Effector CD4-positive, alpha-beta T cell (primary cell): Measurements from ENCODE around the gene CCDC149. TPM values are rescaled to one million over a fixed set of nuclear protein-coding genes. Genes with fewer than 3 reads are reported as not detected.

Experiments used
- DNase-seq: peaks from one replicate; pipeline ENCODE4 v3.0.0-alpha.2; 2020
- total RNA-seq: gene quantifications from one replicate; lab custom pipeline; 2026; lab: John Stamatoyannopoulos, UW

Gene CCDC149
- total RNA-seq: not detected

DNA sequence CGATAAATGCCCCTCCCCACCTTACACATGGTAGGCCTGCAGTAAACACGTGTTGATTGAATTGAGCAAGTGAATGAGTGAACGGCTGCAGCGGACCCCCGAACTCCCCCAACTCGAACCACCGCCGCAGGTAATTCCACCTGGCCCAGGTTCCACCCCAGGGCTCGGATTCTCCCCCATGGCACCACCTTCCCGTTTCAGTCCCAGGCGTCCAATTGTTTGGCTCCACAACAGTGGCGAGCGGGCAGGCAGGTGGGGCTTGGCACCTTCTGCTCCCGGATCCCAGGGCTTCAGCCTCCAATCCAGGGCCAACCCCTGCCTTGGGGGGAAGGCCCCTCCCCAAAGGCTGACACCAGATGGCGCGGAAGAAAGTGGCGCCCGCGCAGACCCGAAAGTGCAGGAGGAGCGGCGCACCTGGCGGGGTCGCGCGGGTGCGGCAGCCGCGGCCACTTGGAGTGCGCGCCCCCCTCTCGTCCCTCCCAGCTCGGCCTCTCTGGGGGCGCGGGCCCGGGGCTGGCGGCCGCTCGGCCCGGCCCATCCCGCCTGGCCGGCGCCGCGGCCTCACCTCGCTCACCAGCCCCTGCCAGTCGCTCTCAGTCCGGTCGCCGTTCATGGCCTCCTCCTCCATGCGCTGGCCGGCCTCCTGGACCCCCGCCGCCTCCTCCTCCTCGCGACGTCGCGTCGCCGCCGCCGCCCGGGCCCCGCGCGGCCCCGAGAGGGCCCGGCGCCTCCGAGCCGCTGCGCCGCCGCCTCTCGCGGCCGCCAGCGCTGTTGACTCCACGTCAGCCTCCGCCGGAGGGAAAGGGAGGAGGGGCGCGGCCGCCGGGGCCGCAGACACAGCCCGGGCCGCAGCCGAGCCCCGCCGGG lies at the start of gene CCDC149:
Gene CCDC149, minus strand, starts transcription at position 791 of the 867 bp plus-strand sequence. Its CDS starts 178 bp downstream, at position 613.
- no peak for DNase-seq

DNA sequence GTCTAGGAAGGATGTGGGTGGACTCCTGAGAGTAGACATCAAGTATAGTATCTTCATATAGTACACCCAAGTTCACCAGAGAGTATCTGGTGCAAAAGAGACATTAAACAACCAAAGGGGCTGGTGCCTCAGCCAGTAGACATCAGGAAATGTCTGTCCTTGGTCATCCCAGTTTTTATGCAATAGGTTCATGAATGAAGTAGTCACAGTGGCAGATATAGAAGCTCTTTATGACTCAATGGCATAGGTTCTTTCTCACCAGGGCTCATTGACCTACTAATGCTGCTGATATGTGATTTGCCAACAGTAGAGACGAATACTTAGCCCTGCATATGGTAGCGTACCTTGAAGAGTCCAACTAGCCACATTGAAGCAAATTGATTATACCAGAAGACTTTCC lies 45.0 kb upstream of the CCDC149 start:
- DNase-seq: no peak

DNA sequence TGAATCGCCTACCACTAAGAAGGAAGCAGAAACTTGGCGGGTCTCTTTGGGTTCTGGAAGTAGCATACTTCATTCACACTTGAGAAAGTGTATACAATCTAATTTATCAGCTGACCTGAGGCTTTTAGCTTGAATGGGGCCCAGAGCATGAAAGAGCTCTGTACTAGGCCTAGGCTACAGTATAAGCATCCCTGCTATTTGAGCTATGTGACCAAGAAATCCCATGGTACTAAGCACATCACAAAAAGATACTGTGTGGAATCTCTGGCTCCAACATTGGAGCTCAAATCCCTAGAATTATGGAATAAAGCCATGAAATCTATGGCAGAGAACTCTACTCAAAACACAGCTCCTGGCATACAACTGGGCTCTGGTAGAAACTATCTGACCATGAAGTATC lies 43.9 kb upstream of the CCDC149 start:
- DNase-seq: no peak

DNA sequence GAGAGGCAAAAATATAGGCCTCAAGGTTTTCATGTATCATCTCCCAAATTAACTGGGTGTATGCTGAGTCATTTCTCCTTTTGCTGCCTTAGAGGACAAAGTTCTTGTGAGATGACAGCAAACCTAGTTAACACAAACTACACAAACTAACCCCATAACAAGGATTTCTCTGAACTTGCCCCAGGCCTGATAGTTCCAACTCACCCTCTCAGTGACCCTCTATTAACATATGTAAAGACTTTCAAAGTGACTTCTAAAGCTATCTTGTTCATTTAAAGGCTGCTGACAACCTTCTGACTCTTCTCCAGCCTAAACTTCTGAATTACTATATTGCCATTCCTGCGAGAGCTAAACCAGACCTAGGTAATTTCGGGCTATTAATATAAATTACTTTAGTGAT lies 43.2 kb upstream of the CCDC149 start:
- no peak for DNase-seq

DNA sequence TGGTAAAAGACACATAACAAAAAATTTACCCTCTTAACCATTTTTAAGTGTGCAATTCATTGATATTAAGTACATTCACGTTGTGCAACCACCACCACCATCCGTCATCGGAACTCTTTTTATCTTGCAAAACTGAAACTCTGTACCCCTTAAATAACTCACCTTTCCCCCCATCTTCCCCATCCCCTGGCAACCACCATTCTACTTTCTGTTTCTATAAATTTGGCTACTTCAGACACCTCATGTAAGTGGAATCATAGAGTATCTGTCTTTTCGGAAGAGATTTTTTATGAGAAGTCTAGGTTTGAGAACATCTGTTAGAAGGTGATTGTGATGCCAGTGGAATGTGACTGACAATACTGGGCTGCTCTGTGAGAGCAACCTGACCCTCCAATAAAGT lies 39.8 kb upstream of the CCDC149 start:
- no peak for DNase-seq

DNA sequence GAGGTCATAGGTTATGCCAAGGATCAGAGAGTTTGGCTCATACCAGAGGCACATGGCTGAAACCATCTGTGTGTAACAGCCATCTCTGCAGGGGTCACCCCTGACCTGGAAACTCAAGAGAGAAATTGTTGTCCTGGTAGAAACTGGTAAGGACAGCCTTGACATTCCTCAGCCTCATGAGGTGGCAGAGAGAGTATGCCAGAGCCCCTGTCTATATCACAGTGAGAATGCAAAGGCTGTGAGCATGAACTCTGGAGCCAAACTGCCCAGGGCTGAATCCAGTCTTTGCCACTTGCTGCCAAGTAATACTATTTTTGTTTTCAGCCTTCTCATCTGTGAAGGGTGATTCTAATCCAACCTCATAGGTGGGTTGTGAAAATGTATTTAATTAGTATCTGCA lies 37.1 kb upstream of the CCDC149 start:
- DNase-seq: no peak

DNA sequence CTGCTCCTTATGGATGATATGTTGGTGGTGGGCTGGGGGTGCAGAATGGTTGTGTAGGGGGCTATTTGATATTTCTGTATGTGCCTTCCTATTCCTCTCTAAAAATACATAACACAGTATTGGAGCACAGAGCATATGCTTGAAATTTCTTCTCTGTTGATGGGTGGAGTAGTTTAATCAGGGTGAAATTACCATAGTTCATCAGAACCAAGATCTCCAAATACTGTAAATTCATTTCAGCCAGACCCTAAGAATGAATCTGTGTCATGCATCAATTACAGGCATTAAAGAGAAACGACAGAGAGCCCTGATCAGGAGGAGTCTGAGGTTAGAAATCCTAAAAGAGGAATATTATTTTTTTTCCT lies 25.1 kb upstream of the CCDC149 start:
- no peak for DNase-seq

DNA sequence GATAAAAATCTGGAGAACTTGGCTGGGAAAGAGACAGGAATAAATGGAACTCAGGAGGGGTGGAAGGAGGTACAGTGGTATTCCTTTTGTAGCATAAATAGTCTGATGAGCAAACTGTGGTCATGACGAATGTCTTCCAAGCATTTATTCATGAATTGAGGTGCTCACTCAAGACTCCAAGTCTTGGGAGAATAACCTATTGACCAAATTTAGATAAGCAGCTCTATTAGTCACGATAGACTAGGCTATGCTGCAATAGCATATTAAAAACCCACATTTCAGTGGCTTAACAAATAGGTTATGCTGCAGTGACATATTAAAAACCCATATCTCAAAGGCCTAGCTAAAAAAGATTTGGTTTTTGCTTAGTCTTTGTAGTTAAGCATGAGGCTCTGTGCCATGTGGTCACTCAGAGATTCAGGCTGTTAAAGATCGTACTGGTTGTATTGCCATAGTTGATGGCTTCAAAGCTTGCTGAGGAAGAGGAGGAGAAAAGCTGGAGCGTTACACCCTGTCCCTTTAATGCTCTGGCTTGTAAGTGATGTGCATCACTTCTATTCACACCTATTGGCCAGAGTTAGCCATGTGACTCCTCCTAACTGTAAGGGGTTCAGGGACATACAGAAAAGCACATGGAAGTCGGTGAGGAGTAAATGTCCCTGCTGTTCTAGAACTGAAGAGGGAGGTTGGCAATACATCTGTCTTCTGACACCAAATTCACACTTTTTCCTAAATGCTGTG lies 24.5 kb upstream of the CCDC149 start:
- no peak for DNase-seq

DNA sequence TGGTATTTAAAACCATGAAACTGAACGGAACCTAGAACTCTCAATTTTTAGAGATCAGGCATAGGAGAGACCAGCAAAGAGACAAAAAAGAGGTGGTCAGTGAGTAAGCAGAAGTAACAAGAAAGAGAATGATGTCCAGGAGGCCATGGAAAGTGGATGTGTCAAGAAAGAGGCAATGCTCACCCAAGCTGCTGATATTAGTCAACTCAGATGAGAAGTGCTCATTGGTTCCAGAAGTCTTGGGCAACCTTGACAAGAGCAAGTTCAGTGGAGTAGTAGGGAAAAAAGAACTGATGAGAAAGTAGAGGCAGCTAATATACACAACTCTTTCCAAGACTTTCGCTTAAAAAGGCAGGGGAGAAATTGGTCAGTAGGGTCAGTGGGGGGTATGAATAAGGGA lies 23.0 kb upstream of the CCDC149 start:
- no peak for DNase-seq

DNA sequence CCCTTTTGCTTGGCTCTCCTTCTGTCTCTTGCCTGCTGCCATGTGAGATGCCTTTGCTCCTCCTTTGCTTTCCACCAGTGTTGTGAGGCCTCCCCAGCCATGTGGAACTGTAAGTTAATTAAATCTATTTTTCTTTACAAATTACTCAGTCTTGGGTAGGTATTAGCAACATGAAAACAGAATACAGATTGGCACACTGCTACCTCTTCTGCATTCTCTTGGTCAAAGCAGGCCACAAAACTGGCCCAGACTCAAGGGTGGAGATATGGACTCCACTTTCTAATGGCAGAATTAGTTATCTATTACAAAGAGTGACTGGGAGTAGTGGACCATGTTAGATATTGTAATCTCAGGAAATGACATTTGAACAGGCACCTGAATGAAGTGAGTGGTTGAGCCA lies 21.5 kb upstream of the CCDC149 start:
- DNase-seq: no peak

DNA sequence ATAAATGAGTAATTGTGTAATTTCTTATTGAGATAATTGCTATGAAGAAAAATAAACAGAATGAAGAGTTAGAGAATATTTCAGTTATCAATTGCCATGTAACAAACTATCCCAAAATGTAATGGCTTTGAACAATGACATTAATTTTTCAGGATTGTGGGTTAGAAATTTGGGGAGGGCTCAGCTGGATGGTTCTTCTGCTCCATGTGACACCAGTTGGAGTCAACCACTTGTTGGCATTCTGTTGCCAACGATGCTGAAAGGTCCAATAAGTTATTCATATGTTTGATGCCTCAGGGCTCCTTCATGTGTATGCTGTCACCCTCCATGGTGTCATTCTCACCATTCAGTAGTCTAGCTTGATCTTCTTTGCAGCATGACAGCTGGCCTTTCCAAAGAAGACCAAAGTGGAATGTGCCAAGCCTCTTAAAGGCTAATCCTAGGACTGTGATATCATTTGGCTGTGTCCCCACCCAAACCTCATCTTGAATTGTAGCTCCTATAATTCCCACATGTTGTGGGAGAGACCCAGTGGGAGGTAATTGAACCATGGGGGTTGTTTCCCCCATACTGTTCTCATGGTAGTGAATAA lies 20.9 kb upstream of the CCDC149 start:
- no peak for DNase-seq

DNA sequence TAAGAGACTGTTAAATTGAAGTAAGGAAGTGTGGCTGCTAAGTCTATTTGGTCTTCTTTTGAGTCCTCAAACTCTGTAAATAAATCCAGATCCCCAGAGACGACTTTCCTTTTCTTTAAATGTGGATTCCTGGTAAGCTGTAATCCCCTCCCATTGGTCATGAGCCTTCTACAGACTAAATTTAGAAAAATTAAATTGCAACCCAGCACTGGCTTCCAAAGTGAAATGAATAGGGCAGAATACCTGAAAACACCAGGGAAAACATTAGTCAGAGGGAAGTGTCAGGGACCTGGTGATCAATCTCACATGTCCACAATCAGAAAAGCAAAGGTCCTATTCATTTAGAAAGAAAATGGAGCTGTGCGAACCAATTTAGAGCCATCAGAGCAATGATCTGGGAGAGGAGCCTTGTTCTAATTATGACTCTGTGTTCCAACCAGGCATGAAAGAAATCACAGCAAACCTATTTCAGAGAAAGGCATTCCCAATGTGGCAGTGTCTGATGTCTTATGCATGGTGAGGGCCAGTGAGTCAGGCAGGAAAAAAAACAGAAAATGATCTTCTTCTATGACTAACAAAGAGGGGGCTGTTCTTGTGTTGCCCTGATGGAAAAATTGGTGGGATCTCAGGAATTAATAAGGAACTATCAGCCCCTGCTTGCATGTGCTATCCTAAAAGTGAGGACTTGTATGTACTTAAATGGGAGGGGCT lies 19.8 kb upstream of the CCDC149 start:
- no peak for DNase-seq

DNA sequence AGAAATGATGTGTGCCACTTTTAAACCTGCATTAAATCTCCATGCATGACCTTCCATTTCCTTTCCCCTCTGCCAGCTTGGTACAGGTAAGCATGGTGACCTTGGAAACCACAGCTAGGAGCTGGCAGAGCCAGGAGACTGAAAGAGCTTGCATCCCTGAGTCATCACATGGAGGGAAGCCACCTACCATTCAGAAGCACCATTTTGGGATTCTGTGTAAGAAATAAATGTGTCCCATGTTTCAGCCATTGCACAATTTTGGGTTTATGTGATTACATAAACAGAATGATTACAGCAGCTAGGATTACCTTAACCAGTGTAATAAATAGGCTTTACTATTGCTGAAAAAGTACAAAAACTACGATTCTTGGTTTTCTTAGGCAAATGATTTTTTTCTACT lies 17.3 kb upstream of the CCDC149 start:
- DNase-seq: no peak

DNA sequence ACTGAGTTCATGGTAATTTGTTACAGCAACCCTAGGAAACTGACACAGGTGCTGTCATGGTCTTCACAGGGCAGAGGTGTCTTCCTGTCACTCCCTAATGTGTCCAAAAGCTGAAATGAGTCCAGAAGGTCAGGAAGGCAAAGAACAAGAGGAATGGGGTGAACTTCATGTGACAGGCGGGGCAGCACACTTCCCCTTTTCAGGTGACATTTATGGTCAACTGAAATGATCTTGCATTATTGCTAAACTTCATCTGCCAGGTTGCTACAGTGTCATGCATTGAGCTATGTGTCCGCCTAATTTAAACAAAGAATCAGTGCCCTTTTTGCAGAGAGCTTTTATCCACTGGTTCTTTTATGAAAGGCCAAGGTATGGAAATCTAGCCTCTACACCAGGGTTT lies 15.9 kb upstream of the CCDC149 start:
- no peak for DNase-seq

DNA sequence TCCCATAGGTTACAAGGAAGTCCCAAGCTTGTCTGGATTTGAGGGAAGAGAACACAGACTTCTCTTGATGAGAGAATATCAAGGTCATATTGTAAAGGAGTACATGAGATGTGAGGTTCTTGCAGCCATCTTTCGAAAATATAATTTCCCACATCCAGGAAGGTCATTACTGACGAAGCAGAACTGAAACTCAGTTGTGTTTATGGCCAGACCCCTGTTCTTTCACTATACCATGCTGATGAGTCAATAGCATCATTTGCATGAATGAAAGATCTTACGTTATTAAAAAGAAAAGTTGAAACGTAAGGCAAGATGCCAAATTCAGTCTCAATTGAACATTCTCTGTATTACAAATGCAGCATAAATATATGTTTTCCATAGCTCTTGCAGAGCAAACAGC lies 14.2 kb upstream of the CCDC149 start:
- DNase-seq: no peak

DNA sequence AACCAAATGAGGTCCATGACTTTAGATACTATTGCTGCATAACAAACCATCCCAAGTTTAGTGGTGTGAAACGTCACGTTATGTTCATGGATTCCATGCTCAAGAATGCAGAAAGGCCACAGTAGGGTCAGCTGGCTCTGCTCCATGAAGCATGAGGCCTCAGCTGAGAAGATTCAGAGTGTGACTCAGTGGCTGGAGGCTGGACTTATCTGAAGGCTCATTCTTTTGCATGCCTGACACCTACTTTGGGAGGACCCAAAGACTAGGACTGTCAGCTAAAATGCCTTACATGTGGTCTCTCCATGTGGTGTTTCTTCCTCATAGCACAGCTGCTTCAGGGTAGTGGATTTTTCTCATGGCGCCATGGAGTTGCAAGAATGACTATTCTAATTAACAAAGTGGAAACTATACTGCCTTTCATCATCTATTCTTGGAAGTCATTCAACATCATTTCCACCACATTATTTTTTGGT lies 11.5 kb upstream of the CCDC149 start:
- DNase-seq: no peak

DNA sequence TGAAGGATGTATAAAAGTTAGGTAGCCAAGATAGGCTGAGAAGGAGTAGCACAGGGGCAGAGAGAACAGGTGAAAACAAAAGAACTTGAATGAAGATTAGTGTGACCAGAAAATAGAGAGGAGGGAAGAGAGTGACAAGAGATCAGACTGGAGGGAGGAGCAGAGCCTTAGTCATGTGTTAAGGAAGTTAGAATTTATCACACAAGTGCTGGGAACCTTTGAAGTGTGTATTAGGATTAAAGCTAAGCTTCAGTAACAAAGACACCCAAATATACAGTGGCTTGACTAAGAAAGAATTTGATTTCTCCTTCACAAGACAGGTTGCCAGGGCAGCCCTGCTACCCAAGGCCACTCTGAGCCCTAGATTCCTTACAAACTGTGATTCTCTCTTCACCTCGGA lies 10.7 kb upstream of the CCDC149 start:
- no peak for DNase-seq

DNA sequence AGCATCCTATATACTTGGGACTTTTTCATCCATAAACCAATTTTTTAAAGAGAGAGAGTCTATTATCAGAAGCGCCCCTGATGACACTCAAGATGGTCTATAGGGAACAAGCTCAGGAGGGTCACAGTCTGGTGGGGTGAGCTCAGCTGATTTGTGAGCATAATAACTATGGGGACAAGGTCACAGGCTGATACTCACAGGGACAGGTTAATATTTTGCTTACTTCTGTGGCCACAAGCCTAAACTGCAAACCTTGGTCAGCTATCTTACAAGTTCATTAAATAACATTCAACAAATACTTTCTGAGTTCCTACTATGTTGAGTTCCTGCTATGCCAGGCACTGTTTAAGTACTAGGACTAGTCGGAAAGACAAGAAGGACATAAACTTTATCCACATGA lies 10.2 kb upstream of the CCDC149 start:
- no peak for DNase-seq

DNA sequence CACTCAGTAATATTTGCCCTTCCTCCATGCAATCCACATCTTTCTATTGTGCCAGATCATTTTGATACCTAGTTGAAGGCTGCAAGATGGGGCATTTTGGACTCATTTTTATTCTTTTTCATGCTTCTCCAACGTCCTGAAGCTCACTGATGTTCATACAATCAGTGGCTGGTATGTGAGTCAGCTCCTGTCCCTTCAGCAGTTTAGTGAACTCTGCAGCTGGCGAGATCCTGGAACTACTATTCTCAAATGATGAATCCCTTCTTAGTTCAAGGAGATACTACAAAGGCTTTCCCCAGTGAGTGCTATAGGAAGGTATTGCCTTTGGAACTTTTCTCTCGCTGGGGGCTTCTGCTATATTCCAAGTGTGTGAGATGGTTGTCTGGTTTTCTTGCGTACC lies 9.6 kb upstream of the CCDC149 start:
- DNase-seq: no peak

DNA sequence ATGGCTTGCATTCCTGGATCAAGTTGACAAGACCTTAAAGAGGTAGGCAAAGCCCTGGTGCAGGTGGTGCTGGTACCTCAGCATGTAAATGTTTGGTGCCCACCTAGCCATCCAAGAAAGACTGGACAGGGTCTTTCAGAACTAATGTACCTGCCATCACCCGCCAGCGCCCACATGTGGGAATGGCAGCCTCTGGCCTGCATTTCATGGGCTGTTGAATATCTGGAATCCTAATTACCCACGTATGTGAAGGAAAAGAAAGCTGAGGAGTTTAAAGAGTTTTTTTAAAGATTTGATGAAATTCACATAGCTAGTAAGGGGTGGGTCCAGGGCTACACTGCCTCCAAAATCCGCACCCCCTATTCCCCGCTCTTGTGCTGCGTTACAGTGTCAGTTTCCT lies 8.6 kb upstream of the CCDC149 start:
- no peak for DNase-seq

DNA sequence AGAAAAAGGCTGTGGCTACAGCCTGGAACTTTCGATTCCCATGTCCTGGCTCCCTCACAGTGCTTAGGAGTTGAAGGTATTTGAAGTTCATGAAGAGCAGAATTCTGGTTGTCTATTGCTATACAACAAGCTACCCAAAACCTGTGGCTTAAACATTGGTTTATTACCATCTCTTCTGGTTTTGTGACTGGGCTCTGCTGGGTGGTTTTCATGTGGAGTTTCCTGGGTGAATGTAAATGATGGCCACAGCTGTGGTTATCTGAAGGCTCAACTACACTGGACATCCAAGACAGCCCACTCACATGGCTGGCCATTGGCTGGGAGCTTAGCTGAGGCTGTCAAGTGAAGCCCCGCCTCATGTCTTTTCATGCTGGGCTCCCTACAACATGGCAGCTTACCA lies 7.2 kb upstream of the CCDC149 start:
- no peak for DNase-seq

DNA sequence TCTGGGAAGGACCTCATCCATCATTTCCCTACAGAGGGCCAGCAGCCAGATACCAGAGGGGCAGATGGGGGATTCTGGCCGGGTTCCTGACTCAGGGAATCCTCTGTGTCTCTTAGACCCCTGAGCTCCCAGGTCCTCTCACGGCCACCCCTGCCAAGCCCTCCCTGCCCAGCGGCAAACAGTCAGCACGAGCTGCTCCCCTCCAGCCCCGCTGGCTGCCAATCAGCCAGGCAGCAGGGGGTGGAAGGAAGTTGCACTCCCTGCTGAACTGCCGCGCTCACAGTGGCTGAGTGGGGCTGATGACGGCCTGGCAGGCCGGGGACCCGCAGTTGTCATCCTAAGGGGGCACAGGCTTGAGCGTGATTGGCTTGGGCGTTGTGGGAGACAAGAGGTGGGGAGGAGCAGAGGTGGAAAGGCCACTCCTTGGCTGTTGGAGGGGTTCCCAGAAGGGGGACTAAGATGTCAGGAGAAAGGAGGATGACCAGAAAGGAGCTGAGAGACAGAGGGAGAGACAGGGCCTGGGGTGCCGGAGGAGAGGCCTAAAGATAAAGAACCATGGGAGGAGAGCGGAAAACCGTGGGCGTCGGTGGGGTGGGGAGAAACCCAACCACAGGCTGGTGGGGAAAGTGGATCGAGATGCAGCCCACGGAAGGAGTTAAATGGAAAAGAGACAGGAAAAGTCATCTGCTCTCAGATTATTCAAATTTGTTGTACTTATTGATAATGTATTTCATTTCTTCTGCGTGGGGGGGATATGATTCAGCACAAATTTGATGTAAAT lies 4.4 kb upstream of the CCDC149 start:
- no peak for DNase-seq
